ENCODE results near the gene KRTAP10-10.
"Not testable (repeated sequence)": the region's sequence is repeated elsewhere in the genome, so short reads cannot be mapped to it uniquely, and the experiment has no call there.

The KRTAP10-10 gene

GRCh38 chr21:44606495-44606894 is 30.7 kb upstream of the KRTAP10-10 start:
- Histone ChIP-seq H3K9me3 (ENCODE audit: control insufficient read depth, low read length) (peaks cover 22% of the 10 kb centered on the region), H3K36me3 (ENCODE audit: control insufficient read depth, insufficient read depth, low read length, severe bottlenecking) (no peaks in the 10 kb centered on the region), H3K4me1 (ENCODE audit: control insufficient read depth, insufficient read depth, low read length) (no peaks in the 10 kb centered on the region), H3K27me3 (replicated peaks; ENCODE audit: control insufficient read depth, insufficient read depth, low read length) (peaks cover 8% of the 10 kb centered on the region), H3K9ac (ENCODE audit: low read length) (no peak overlapping the region), H3K4me3 (ENCODE audit: low read length) (no peak overlapping the region)
- no peak for DNase-seq (ENCODE audit: low read depth)

DNA sequence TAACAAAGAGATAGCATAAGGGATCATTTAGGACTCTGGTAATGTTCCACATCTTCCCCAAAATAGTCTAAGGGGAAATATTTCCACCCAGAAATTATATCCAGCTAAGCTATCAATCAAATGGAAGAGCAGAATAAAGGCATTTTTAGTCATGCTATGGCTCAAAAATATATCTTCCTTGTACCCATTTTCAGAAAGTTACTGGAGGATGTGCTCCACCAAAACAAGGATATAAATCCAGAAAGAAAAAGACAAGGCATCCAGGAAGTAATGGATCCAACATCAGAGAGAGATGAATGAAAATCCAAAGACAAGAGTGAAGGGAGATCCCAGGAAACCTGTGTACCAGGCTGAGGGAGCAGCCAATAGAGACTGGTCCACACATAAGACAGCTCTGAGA is 28.0 kb upstream of the KRTAP10-10 start:
- Histone ChIP-seq H3K9me3 (ENCODE audit: control insufficient read depth, low read length) (peaks cover 27% of the 10 kb centered on the region), H3K4me3 (ENCODE audit: low read length) (no peak overlapping the region)

GRCh38 chr21:44610157-44610843 is 26.9 kb upstream of the KRTAP10-10 start:
- H3K9ac ChIP-seq (ENCODE audit: low read length); H3K27me3 ChIP-seq (replicated peaks; ENCODE audit: control insufficient read depth, insufficient read depth, low read length); H3K36me3 ChIP-seq (ENCODE audit: control insufficient read depth, insufficient read depth, low read length, severe bottlenecking); H3K4me3 ChIP-seq (ENCODE audit: low read length); H3K4me1 ChIP-seq (ENCODE audit: control insufficient read depth, insufficient read depth, low read length); DNase-seq (ENCODE audit: low read depth): not testable (repeated sequence)
- H3K9me3 ChIP-seq (ENCODE audit: control insufficient read depth, low read length), result peaks cover 24% of the 10 kb centered on the region

More for the DNA sequence above, 28.0 kb upstream of the KRTAP10-10 start:
- Histone ChIP-seq H3K9ac (ENCODE audit: low read length) (no peak overlapping the region), H3K27me3 (replicated peaks; ENCODE audit: control insufficient read depth, insufficient read depth, low read length) (no peaks in the 10 kb centered on the region), H3K4me1 (ENCODE audit: control insufficient read depth, insufficient read depth, low read length) (no peaks in the 10 kb centered on the region), H3K36me3 (ENCODE audit: control insufficient read depth, insufficient read depth, low read length, severe bottlenecking) (no peaks in the 10 kb centered on the region)
- no peak for DNase-seq (ENCODE audit: low read depth)

DNA sequence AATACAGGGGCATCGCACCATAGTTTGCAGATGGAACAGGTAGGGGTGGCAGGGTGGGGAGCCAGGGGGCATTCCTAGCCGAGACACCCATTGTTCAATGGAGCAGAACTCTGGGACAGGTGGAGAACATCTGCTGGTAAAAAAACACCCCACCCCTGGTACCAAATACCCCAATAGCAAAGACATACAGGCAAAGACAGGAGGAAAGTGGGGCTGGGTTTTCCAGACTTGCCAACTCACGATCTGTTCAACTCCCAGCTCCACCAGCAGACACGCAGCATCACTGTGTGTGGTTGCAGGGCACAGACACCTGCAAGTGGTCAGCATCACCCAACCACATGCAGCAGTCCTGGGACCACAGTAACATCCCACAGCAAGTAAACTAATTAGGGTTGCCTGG is 25.6 kb upstream of the KRTAP10-10 start:
- Histone ChIP-seq H3K4me1 (ENCODE audit: control insufficient read depth, insufficient read depth, low read length) (no peaks in the 10 kb centered on the region), H3K36me3 (ENCODE audit: control insufficient read depth, insufficient read depth, low read length, severe bottlenecking) (no peaks in the 10 kb centered on the region), H3K27me3 (replicated peaks; ENCODE audit: control insufficient read depth, insufficient read depth, low read length) (no peaks in the 10 kb centered on the region), H3K9ac (ENCODE audit: low read length) (no peak overlapping the region), H3K4me3 (ENCODE audit: low read length) (no peak overlapping the region), H3K9me3 (ENCODE audit: control insufficient read depth, low read length) (peaks cover 21% of the 10 kb centered on the region)
- DNase-seq (ENCODE audit: low read depth), result no peak

DNA sequence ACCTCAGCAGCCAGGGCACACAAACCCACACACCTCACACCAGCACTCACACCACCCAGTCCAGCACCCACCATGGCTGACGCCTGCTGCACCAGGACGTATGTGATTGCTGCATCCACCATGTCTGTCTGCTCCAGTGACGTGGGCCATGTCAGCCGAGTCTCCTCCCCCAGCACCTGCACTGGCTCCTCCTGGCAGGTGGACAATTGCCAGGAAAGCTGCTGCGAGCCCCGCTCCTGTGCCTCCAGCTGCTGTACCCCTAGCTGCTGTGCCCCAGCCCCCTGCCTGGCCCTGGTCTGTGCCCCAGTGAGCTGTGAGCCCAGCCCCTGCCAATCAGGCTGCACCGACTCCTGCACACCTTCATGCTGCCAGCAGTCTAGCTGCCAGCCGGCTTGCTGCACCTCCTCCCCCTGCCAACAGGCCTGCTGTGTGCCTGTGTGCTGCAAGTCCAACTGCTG is 25.1 kb upstream of the KRTAP10-10 start, which contains the start of gene KRTAP10-8:
KRTAP10-8 (plus strand) TSS at position 51 of the 458 bp plus-strand sequence; CDS start at position 73, 22 bp downstream.
- DNase-seq (ENCODE audit: low read depth), result no peak
- no peak within 1 kb of the TSS for H3K9ac ChIP-seq (ENCODE audit: low read length)
- H3K4me3 ChIP-seq (ENCODE audit: low read length), result no peak within 1 kb of the TSS
- no peaks in the 10 kb centered on the region for H3K27me3 ChIP-seq (replicated peaks; ENCODE audit: control insufficient read depth, insufficient read depth, low read length)
- no peaks in the 10 kb centered on the region for H3K36me3 ChIP-seq (ENCODE audit: control insufficient read depth, insufficient read depth, low read length, severe bottlenecking)
- peaks cover 20% of the 10 kb centered on the region for H3K9me3 ChIP-seq (ENCODE audit: control insufficient read depth, low read length)
- H3K4me1 ChIP-seq (ENCODE audit: control insufficient read depth, insufficient read depth, low read length), result no peaks in the 10 kb centered on the region

- peaks cover 20% of the 10 kb centered on the region for H3K9me3 ChIP-seq (ENCODE audit: control insufficient read depth, low read length)
- H3K4me3 ChIP-seq (ENCODE audit: low read length), result no peak overlapping the region
- no peaks in the 10 kb centered on the region for H3K36me3 ChIP-seq (ENCODE audit: control insufficient read depth, insufficient read depth, low read length, severe bottlenecking)
- H3K27me3 ChIP-seq (replicated peaks; ENCODE audit: control insufficient read depth, insufficient read depth, low read length), result no peaks in the 10 kb centered on the region
- DNase-seq (ENCODE audit: low read depth), result no peak
- H3K9ac ChIP-seq (ENCODE audit: low read length), result no peak overlapping the region
- no peaks in the 10 kb centered on the region for H3K4me1 ChIP-seq (ENCODE audit: control insufficient read depth, insufficient read depth, low read length)
Observed at GRCh38 chr21:44612669-44613229, 24.4 kb upstream of the KRTAP10-10 start.

DNA sequence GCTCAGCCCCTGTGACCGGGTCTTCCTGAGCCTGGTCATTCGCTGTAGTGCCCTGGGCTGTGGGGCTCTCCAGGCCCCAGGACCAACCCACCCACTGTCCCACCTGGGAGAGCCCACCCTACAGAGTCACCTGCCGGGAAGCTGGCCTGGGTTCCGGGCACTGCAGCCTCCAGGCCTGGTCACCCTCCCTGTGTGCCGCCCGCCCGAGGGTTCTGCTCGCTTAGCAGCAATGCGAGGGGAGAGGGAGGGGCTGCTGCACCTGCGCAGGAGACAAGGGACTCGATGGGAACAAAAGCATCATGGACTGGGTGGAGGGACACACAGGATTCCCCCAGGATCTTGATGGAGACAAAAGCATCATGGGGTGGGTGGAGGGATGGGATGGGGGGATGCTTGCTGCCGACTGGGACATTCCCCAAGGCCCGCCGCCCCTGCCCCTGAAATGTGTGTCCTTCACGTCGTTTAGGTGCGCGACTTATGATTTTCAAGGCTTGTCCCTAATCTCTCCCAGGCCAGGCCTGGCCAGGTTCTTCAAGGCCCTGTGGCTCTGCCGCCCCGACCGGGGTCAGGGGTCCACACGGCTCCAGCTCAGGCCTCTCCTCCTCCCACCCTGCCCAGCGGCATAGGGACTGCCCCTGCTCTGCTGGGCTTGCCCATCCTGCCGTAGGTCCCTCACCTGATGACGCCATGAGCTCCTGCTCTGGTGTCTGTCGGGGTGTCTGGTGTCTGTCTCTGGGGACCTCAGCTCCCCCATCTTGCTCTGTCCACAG is 23.6 kb upstream of the KRTAP10-10 start:
- no peaks in the 10 kb centered on the region for H3K36me3 ChIP-seq (ENCODE audit: control insufficient read depth, insufficient read depth, low read length, severe bottlenecking)
- no peak for DNase-seq (ENCODE audit: low read depth)
- no peaks in the 10 kb centered on the region for H3K4me1 ChIP-seq (ENCODE audit: control insufficient read depth, insufficient read depth, low read length)
- H3K9me3 ChIP-seq (ENCODE audit: control insufficient read depth, low read length), result peaks cover 20% of the 10 kb centered on the region
- no peak overlapping the region for H3K4me3 ChIP-seq (ENCODE audit: low read length)
- H3K9ac ChIP-seq (ENCODE audit: low read length), result no peak overlapping the region
- no peaks in the 10 kb centered on the region for H3K27me3 ChIP-seq (replicated peaks; ENCODE audit: control insufficient read depth, insufficient read depth, low read length)

DNA sequence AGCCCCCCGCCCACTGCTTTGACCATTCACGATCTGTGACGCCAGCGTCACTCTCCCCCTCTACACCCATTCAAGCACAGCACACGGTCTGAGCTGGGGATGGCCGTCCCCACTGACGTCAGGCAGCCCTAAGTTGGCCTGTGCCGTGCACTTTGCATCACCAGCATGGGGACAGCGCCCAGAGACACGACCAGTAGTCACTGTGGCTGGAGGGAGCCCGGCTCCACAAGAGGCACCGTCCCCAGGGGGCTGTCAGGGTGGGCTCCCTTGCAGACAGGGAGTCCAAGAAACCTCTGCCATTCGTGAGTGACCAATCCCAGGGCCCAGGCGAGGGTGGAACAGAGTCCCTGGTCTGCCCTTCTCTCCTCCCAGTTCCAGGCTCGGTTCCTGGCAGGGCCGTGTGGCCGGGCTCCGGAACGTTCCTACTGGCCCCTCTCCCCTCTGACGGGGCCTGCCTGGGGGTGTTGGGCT is 23.0 kb upstream of the KRTAP10-10 start:
- no peak for DNase-seq (ENCODE audit: low read depth)

GRCh38 chr21:44614961-44615391 is 22.2 kb upstream of the KRTAP10-10 start:
- no peak overlapping the region for H3K9ac ChIP-seq (ENCODE audit: low read length)
- H3K9me3 ChIP-seq (ENCODE audit: control insufficient read depth, low read length), result peaks cover 22% of the 10 kb centered on the region
- no peaks in the 10 kb centered on the region for H3K27me3 ChIP-seq (replicated peaks; ENCODE audit: control insufficient read depth, insufficient read depth, low read length)
- no peak for DNase-seq (ENCODE audit: low read depth)
- H3K4me3 ChIP-seq (ENCODE audit: low read length), result no peak overlapping the region
- no peaks in the 10 kb centered on the region for H3K4me1 ChIP-seq (ENCODE audit: control insufficient read depth, insufficient read depth, low read length)
- no peaks in the 10 kb centered on the region for H3K36me3 ChIP-seq (ENCODE audit: control insufficient read depth, insufficient read depth, low read length, severe bottlenecking)

More for the DNA sequence above, 23.0 kb upstream of the KRTAP10-10 start:
- Histone ChIP-seq H3K4me1 (ENCODE audit: control insufficient read depth, insufficient read depth, low read length) (no peaks in the 10 kb centered on the region), H3K27me3 (replicated peaks; ENCODE audit: control insufficient read depth, insufficient read depth, low read length) (no peaks in the 10 kb centered on the region), H3K9me3 (ENCODE audit: control insufficient read depth, low read length) (peaks cover 19% of the 10 kb centered on the region), H3K36me3 (ENCODE audit: control insufficient read depth, insufficient read depth, low read length, severe bottlenecking) (no peaks in the 10 kb centered on the region), H3K4me3 (ENCODE audit: low read length) (no peak overlapping the region), H3K9ac (ENCODE audit: low read length) (no peak overlapping the region)

- Histone ChIP-seq H3K4me3 (ENCODE audit: low read length) (no peak overlapping the region), H3K4me1 (ENCODE audit: control insufficient read depth, insufficient read depth, low read length) (no peaks in the 10 kb centered on the region)
Observed at GRCh38 chr21:44615466-44615865, 21.7 kb upstream of the KRTAP10-10 start.

DNA sequence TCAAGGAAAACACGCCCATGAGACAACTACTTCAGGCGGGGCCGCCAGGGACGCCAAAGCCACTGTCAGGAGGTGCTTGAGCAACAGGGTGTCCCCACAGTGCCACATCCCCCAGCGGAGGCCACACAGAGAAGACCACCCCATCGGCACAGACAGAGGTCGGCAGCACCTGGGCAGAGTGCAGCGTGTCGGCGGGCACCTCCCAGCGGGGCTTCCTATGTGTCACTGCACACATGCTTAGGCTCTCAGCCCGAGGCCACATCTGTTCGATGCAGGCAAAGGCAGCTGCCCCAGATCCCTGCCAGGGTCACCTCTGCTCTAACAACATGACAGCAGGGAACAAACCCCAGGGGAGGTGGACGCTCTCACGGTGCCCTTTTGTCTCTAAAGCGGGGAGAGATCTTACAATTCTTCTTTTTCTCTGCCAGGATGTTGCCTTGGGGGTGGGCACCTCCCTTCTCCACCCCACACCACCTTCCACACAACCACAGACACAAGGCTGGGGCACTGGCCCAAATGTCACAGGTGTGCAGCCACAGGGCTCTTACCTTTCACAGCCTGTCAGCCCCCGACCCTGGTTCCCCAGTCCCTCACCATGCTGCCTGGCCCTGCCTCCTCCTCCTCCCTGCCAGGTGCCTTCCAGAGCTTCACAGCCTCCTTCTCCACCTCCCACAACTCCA is 21.1 kb upstream of the KRTAP10-10 start:
- no peaks in the 10 kb centered on the region for H3K27me3 ChIP-seq (replicated peaks; ENCODE audit: control insufficient read depth, insufficient read depth, low read length)
- peaks cover 29% of the 10 kb centered on the region for H3K9me3 ChIP-seq (ENCODE audit: control insufficient read depth, low read length)
- no peaks in the 10 kb centered on the region for H3K36me3 ChIP-seq (ENCODE audit: control insufficient read depth, insufficient read depth, low read length, severe bottlenecking)
- H3K9ac ChIP-seq (ENCODE audit: low read length), result no peak overlapping the region
- DNase-seq (ENCODE audit: low read depth), result no peak
- no peaks in the 10 kb centered on the region for H3K4me1 ChIP-seq (ENCODE audit: control insufficient read depth, insufficient read depth, low read length)
- no peak overlapping the region for H3K4me3 ChIP-seq (ENCODE audit: low read length)

More at GRCh38 chr21:44615466-44615865, 21.7 kb upstream of the KRTAP10-10 start:
- Histone ChIP-seq H3K9ac (ENCODE audit: low read length) (no peak overlapping the region), H3K36me3 (ENCODE audit: control insufficient read depth, insufficient read depth, low read length, severe bottlenecking) (no peaks in the 10 kb centered on the region), H3K9me3 (ENCODE audit: control insufficient read depth, low read length) (peaks cover 27% of the 10 kb centered on the region), H3K27me3 (replicated peaks; ENCODE audit: control insufficient read depth, insufficient read depth, low read length) (no peaks in the 10 kb centered on the region)
- no peak for DNase-seq (ENCODE audit: low read depth)

Data from adipocyte (in vitro differentiated cells).